Measurements from ENCODE around the gene SERF1A. TPM values are rescaled to one million over a fixed set of nuclear protein-coding genes. Genes with fewer than 3 reads are reported as not detected.
"Not testable (repeated sequence)": the region's sequence is repeated elsewhere in the genome, so short reads cannot be mapped to it uniquely, and the experiment has no call there.

SERF1A gene
- total and polyA plus RNA-seq, 10 of the 15 experiments (the other 5 are each of a cell fraction or from before 2014, with no cell fraction given) = 2.8 to 19.2 (median 5.9) TPM

DNA sequence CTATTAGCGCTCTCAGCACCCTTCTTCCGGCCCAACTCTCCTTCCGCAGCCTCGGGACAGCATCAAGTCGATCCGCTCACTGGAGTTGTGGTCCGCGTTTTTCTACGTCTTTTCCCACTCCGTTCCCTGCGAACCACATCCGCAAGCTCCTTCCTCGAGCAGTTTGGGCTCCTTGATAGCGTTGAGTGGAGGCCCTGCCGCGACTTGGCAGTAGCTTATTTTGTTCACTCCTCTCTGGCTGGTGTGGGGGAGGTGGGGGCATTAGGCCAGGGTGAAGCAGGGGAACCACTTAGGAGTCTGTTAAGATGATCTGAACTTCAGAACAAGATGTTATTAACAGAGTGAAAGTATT, 24.7 kb downstream of the SERF1A start:
- H3K4me1 ChIP-seq (ENCODE audit: control insufficient read depth, insufficient read depth, low read length); in situ Hi-C loops (cut with MboI); DNase-seq (ENCODE audit: low read depth, low spot score); H4K20me1 ChIP-seq (ENCODE audit: control insufficient read depth, insufficient read depth); H3K27ac ChIP-seq (ENCODE audit: control insufficient read depth, insufficient read depth); H3K9ac ChIP-seq (ENCODE audit: control insufficient read depth, insufficient read depth, low read length); CTCF ChIA-PET; H3K36me3 ChIP-seq (ENCODE audit: control insufficient read depth in 2 of 2, insufficient read depth in 2 of 2, low read length in 1 of 2); H3K27me3 ChIP-seq (replicated peaks in 1 of 2; ENCODE audit: control insufficient read depth in 2 of 2, insufficient read depth in 2 of 2, low read length in 1 of 2); RAD21 ChIA-PET (ENCODE audit: unreplicated experiment); SMC1A ChIA-PET (ENCODE audit: uncharacterized antibody, unreplicated experiment); H3K79me2 ChIP-seq (ENCODE audit: control insufficient read depth, insufficient read depth, low read length); H2AFZ ChIP-seq (ENCODE audit: control insufficient read depth, low read depth, low read length); POLR2A ChIA-PET; BruUV-seq (replicated peaks); intact Hi-C loops (cut with micrococcal nuclease; ENCODE audit: unreplicated experiment); FAIRE-seq; H3K4me3 ChIP-seq; H3K4me2 ChIP-seq (ENCODE audit: control insufficient read depth, insufficient read depth); H3K9me3 ChIP-seq (replicated peaks; ENCODE audit: control insufficient read depth, insufficient read depth, low read length): not testable (repeated sequence)
- no CpG with 5 or more reads among the region's 16 CpGs for WGBS (ENCODE audit: insufficient coverage, insufficient replicate concordance, low lambda C conversion rate, missing lambda C conversion rate)
- ATAC-seq = peak; percentile 73

DNA sequence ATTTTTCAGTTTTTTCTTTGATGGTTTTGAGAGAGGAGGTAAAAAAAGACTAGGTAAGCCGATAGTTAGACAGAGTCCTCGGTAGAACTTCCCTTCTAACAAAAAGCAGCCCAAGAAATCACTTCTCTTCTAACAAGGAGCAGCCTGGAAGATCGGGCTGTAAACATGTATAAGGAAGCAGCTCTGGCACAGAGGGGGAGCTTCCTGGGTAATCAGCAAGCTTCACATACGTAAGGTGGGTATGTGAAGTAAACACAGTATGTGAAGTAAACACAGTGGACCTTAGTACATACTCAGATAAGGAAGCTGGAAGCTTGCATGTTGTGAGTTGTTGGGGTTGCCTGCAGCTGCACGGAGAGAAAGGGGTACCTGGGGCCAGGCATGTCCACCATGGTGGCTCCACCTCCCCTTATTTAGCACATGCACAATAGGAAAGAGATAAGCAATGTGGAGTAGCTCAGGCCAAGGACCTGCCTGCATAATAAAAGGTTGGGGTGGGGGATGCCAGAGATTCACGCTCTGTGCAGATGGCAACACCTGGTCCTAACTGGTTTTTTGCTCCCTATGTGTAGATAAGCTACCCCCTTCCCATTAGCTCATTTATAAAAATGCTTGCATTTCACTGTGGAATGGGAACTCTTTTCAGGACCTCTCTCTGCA, 31.4 kb downstream of the SERF1A start:
- ATAC-seq; FAIRE-seq; H3K36me3 ChIP-seq (ENCODE audit: control insufficient read depth in 2 of 2, insufficient read depth in 2 of 2, low read length in 1 of 2); H4K20me1 ChIP-seq (ENCODE audit: control insufficient read depth, insufficient read depth); H3K9me3 ChIP-seq (replicated peaks; ENCODE audit: control insufficient read depth, insufficient read depth, low read length); in situ Hi-C loops (cut with MboI); BruUV-seq (replicated peaks); H2AFZ ChIP-seq (ENCODE audit: control insufficient read depth, low read depth, low read length); H3K4me2 ChIP-seq (ENCODE audit: control insufficient read depth, insufficient read depth); H3K4me1 ChIP-seq (ENCODE audit: control insufficient read depth, insufficient read depth, low read length); H3K27ac ChIP-seq (ENCODE audit: control insufficient read depth, insufficient read depth); POLR2A ChIA-PET; SMC1A ChIA-PET (ENCODE audit: uncharacterized antibody, unreplicated experiment); DNase-seq (ENCODE audit: low read depth, low spot score); H3K79me2 ChIP-seq (ENCODE audit: control insufficient read depth, insufficient read depth, low read length); intact Hi-C loops (cut with micrococcal nuclease; ENCODE audit: unreplicated experiment); H3K9ac ChIP-seq (ENCODE audit: control insufficient read depth, insufficient read depth, low read length); RAD21 ChIA-PET (ENCODE audit: unreplicated experiment); CTCF ChIA-PET; H3K4me3 ChIP-seq; H3K27me3 ChIP-seq (replicated peaks in 1 of 2; ENCODE audit: control insufficient read depth in 2 of 2, insufficient read depth in 2 of 2, low read length in 1 of 2): not testable (repeated sequence)
- no CpG with 5 or more reads among the region's 6 CpGs for WGBS (ENCODE audit: insufficient coverage, insufficient replicate concordance, low lambda C conversion rate, missing lambda C conversion rate)

DNA sequence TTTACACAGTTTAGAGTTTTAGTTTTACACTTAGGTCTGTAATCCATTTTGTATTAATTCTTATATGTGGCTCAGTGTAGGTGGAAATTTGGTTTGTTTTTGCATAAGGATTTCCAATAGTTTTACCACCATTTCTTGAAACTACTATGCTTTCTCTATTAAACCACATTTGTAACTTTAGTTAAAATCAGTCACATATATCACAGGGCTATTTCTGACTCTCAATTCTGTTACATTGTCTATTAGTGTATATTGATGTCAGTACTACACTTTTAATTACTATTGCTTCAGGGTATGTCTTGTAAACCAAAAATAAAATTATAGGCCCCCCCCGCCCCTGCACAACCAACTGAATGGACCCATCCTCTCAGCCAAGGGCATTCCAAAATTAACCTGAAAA, 32.1 kb downstream of the SERF1A start:
- CTCF ChIA-PET; H2AFZ ChIP-seq (ENCODE audit: control insufficient read depth, low read depth, low read length); H4K20me1 ChIP-seq (ENCODE audit: control insufficient read depth, insufficient read depth); ATAC-seq; RAD21 ChIA-PET (ENCODE audit: unreplicated experiment); H3K4me2 ChIP-seq (ENCODE audit: control insufficient read depth, insufficient read depth); intact Hi-C loops (cut with micrococcal nuclease; ENCODE audit: unreplicated experiment); SMC1A ChIA-PET (ENCODE audit: uncharacterized antibody, unreplicated experiment); POLR2A ChIA-PET; H3K27me3 ChIP-seq (replicated peaks in 1 of 2; ENCODE audit: control insufficient read depth in 2 of 2, insufficient read depth in 2 of 2, low read length in 1 of 2); FAIRE-seq; H3K27ac ChIP-seq (ENCODE audit: control insufficient read depth, insufficient read depth); H3K36me3 ChIP-seq (ENCODE audit: control insufficient read depth in 2 of 2, insufficient read depth in 2 of 2, low read length in 1 of 2); H3K4me1 ChIP-seq (ENCODE audit: control insufficient read depth, insufficient read depth, low read length); DNase-seq (ENCODE audit: low read depth, low spot score); H3K9ac ChIP-seq (ENCODE audit: control insufficient read depth, insufficient read depth, low read length); in situ Hi-C loops (cut with MboI); H3K79me2 ChIP-seq (ENCODE audit: control insufficient read depth, insufficient read depth, low read length); H3K9me3 ChIP-seq (replicated peaks; ENCODE audit: control insufficient read depth, insufficient read depth, low read length); BruUV-seq (replicated peaks); H3K4me3 ChIP-seq: not testable (repeated sequence)
- WGBS (ENCODE audit: insufficient coverage, insufficient replicate concordance, low lambda C conversion rate, missing lambda C conversion rate) = no CpG with 5 or more reads among the region's 1 CpG

DNA sequence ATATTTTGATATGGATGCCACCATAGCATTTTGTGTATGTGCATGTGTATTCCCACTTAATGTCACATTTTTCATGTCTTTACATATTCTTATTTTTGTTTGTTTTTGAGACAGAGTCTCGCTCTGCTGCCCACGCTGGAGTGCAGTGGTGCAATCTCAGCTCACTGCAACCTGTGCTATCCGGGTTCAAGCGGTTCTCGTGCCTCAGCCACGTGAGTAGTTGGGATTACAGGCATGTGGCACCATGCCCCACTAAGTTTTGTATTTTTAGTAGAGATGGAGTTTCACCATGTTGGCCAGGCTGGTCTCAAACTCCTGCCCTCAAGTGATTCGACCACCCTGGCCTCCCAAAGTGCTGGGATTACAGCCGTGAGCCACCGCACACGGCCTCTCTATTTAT, 52.6 kb downstream of the SERF1A start:
- FAIRE-seq; H3K36me3 ChIP-seq (ENCODE audit: control insufficient read depth in 2 of 2, insufficient read depth in 2 of 2, low read length in 1 of 2); intact Hi-C loops (cut with micrococcal nuclease; ENCODE audit: unreplicated experiment); CTCF ChIA-PET; H3K27me3 ChIP-seq (replicated peaks in 1 of 2; ENCODE audit: control insufficient read depth in 2 of 2, insufficient read depth in 2 of 2, low read length in 1 of 2); H3K9me3 ChIP-seq (replicated peaks; ENCODE audit: control insufficient read depth, insufficient read depth, low read length); RAD21 ChIA-PET (ENCODE audit: unreplicated experiment); H4K20me1 ChIP-seq (ENCODE audit: control insufficient read depth, insufficient read depth); H2AFZ ChIP-seq (ENCODE audit: control insufficient read depth, low read depth, low read length); H3K27ac ChIP-seq (ENCODE audit: control insufficient read depth, insufficient read depth); ATAC-seq; BruUV-seq (replicated peaks); H3K9ac ChIP-seq (ENCODE audit: control insufficient read depth, insufficient read depth, low read length); in situ Hi-C loops (cut with MboI); H3K4me2 ChIP-seq (ENCODE audit: control insufficient read depth, insufficient read depth); H3K4me3 ChIP-seq; DNase-seq (ENCODE audit: low read depth, low spot score); SMC1A ChIA-PET (ENCODE audit: uncharacterized antibody, unreplicated experiment); POLR2A ChIA-PET; H3K79me2 ChIP-seq (ENCODE audit: control insufficient read depth, insufficient read depth, low read length); H3K4me1 ChIP-seq (ENCODE audit: control insufficient read depth, insufficient read depth, low read length): not testable (repeated sequence)
- over 99% methylated on average over 6 of the region's 10 CpGs for WGBS (ENCODE audit: insufficient coverage, insufficient replicate concordance, low lambda C conversion rate, missing lambda C conversion rate)

Data from GM12878 (cell line).